GM19395 (cell line): ENCODE results near the gene RPUSD4.
A peak's percentile ranks its signal among the peaks of the same experiment; 100 is the strongest.

Experiments used
- ATAC-seq: cut with Tn5 transposase; IDR thresholded peaks from one replicate; pipeline ENCODE4 v1.9.1; 2021; ENCODE audit warnings: mild to moderate bottlenecking, moderate library complexity; ENCODE audit not compliant: unreplicated experiment

RPUSD4 gene

GRCh38 chr11:126214441-126214840 lies 3.0 kb upstream of the RPUSD4 start:
- no peak for ATAC-seq

GRCh38 chr11:126212089-126212660 lies 725 bp upstream of the RPUSD4 start:
- ATAC-seq: no peak

DNA sequence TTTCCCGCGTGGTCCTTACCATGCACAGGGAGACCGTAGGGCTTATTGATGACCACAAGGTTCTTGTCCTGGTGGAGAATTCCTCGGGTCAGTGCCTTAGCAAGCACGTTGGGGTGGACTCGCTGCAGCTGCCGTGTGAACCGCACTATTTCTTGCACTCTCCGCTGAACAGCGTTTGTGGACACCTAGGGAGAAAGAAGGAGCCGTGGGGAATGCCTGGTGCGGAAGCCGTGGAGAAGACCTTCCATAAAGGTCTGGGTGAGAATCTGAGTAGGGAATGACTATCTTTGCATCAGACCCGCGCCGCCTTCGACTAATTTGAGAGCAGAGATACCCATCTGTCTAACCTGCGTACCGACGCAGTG lies 597 bp downstream of the RPUSD4 start:
- no peak for ATAC-seq

DNA sequence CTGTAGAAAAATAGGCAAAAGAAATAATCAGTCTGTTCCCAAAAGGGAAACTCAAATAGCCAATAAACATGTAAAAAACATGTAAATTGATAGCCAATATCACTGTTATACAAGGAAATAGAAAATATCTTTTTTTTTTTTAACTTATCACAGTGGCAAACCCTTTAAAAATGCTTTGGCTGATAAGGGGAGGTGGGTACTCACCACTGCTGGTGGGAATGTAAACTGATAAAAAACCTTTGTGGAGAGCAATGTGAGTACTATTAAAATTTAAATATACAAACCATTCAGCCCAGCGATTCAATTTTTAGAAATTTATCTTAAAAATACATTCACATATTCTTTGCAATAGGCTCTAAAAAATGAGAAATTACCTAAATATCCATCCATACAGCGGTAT lies 3.6 kb downstream of the RPUSD4 start:
- ATAC-seq: no peak

DNA sequence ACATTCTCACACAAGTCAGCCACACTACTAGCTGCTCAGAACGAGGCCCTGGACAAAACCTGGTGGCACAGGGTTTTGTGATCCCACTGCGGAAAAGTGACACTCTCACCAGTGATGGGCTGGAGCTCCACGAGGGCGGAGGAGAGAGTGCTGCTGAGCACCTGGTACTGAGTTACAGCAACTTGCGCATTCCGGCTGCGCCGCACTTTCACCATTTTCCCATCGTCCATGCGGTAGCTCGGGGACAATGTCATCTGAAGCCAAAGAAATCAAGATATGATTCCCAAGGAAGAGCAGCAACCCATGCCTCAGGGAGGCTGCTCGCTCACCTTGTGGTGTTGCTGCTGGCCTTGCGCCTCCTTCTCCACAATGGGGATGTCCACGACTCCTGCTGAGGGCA lies 6.1 kb downstream of the RPUSD4 start:
- ATAC-seq: no peak

DNA sequence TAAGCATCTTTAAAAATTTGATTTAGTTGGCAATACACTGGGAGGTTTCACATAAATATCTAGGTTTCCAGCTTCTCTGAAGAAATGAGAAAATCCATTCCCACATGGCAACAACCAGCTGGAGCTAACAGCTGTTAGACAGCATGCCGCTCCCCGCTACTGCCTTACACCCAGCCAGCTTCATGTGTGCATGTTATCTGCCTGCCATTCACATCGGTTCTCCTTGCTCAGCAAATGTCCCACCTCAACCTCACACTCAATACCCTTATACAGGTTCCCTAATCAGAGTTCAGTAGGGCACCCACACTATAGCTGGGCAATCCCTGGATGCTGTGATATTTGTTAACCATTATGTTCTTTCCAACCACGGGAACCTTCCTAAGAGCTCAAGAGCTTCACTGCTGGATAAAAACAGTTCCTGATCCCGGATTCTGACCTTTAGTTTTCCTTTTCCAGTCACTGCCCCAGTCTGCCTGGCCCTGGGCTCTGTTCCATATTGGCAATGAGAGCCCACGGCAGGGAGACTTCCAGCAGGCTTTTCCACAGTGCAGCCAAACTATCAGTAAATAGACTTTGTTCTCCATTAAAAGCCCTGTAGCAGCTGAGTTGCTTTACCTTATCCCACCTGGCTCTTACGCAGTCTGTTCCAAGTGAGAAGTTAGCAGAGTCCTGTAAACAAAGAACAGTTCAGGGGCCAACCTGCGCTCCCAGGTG lies 8.6 kb downstream of the RPUSD4 start:
- no peak for ATAC-seq

- no peak for ATAC-seq
Observed at GRCh38 chr11:126198648-126199047, 12.8 kb downstream of the RPUSD4 start.

- ATAC-seq: no peak
Observed at GRCh38 chr11:126197277-126197939, 14.0 kb downstream of the RPUSD4 start.

DNA sequence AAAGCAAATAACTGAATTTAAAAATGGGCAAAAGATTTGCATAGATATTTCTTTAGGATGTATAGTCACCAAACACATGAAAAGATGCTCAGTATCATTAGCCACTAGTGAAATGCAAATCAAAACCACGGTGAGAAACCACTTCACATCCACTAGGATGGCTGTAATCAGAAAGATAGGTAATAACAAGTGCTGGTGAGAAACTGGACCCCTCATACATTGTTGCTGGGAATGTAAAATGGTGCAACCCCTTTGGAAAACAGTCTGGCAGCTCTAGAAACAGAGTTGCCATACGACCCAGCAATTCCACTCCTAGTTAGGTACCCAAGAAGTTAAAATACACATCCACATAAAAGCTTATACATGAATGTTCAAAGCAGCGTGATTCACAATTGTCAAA lies 16.3 kb downstream of the RPUSD4 start:
- ATAC-seq: no peak

GRCh38 chr11:126194121-126194543 lies 17.3 kb downstream of the RPUSD4 start:
- ATAC-seq: no peak

GRCh38 chr11:126193038-126193478 lies 18.4 kb downstream of the RPUSD4 start:
- no peak for ATAC-seq

DNA sequence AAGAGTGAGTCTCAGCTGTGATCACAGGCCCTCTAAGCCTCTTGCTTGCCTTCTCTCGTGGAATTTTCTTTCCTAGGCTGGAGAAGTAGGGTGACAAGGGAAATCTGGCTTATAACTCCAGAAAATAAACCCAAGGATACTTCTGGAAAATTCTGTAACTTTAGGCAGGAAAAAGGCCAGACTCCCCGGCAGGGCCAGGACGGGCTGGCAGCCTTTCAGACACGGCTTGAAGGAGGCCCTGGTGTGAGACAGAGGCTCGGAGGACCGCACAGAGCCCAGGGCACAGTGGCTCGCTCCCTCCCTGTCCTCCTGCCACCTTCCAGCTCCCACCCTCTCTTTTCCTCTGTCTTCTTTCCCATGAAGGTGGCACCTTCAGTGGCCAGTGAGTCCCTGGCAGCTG lies 19.1 kb downstream of the RPUSD4 start:
- ATAC-seq: no peak

DNA sequence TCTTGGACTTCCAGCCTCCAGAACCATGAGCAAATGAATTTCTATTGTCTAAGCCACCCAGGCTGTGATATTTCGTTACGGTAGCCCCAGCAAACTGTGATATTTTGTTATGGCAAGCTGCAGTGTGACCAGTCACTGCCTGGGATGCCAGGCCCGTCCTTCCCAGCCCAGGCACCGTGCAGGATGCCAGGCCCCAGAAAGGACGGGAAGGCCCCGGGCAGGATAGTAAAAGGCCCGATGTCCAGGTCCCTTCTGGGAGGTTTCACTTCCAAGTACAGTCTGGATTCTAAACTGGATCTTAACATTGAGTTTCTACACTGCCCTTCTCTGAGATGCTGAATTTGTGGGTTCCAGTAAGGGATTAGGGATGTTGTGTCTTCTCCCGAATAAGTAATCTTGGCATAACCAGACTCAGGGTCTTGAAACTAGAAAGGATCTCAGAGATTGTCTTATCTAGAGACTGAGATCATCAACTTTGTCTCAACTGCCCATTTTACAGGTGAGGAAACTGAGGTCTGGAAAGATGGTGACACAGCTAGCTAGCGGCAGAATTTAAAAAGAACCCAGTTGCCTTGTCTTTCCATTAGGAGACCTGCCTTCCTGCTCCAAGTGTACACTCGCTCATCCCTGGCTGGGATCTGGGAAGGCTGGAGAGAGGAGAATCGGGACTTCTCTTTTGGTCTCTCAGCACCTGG lies 19.9 kb downstream of the RPUSD4 start:
- ATAC-seq: no peak

- no peak for ATAC-seq
Observed at GRCh38 chr11:126190792-126191191, 20.7 kb downstream of the RPUSD4 start.

- ATAC-seq: peak; percentile 68
Observed at GRCh38 chr11:126189109-126189929, 22.1 kb downstream of the RPUSD4 start.

DNA sequence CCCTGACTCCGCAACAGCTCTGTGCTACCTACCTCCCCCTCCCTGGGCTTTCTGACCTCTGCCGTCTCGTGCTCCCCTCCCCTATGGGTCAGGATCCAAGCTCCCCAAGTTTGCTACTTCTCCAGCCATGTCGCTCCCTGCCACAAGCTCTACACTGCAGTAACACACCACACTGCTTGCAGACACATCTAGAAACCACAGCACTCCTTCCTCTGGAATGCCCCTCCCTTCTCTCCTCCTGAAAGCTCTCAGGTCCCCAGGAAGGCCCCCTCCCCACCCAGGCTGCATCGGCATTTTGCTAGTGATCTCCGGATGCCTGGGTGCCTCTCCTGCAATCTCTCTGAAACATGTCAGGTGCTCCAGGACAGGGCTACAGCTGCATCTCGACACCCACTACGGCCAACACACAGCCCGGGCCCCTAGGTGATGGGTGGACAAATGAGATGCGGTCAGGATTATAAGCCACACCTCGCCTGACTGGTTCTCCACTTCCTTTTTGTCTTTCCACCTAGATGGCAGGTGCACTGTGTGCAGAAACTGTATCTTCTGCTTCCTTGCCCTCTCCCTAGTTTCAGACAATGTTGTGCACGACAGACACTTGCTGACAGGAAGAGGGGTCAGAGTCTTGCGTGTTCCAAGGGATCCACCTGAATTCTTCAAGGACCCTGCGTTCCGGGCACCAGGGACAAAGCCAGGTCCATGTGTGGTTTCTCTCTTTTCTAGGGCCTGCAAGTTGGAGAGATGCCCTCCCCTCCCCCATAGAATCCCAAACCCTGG lies 22.9 kb downstream of the RPUSD4 start:
- peak; percentile 81 for ATAC-seq

DNA sequence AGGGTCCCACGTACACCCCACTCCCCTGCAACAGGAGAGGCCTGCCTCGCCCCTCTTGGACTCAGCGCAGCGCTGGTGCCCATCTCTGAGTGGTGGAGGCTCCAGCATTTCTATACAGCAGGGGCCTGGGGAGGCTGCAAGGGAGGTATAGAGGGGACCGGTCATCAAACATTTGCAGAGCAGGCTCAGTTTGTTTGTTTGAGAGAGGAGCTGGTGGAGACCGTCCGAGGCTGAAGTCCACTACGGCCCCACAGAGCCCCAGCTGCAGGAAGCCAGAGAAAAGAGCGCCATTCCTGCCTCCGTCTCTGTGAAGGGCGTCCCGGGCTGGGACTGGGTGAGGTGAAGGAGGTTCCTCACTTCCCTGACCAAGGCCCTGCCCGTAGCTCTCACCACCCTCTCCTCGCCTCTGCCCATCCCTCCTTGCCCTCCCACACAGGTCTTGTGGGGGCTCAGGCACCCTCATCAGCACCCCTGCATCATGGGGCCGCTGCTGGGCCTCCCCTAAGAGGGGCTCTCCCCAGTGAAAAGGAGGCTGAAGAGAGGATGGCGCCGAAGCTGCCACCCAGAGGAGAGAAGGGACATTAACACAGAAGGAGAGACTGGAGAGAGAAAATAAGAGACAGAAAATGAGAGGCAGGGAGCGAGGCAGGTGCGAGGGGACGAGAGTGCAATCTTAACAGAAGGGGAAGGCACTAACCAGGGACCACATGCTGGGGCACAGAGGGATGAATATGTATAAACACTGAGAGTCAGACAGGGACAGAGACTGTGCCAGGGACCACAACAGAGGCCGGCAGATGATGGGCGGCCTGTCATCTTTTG lies 24.5 kb downstream of the RPUSD4 start:
- ATAC-seq: no peak

- ATAC-seq: no peak
Observed at GRCh38 chr11:126186025-126186698, 25.3 kb downstream of the RPUSD4 start.
